PC-9 (cell line): Measurements from ENCODE around the gene IL1R2.

ENCODE experiments used
- CTCF ChIP-seq: fragments of 200-600 bp; sonication (generic); conservative IDR thresholded peaks from 2 replicates; pipeline ENCODE4 v1.6.1; 2017; ENCODE audit warnings: mixed run types, antibody characterized with exemption, mild to moderate bottlenecking, moderate library complexity
- EZH2 ChIP-seq: fragments of 200-600 bp; sonication (generic); IDR thresholded peaks from 2 replicates; pipeline ENCODE4 v1.8.0; 2017; ENCODE audit warnings: antibody characterized with exemption, low read depth

GRCh38 chr2:102069311-102069974, 77.7 kb downstream of the IL1R2 start:
- no peak for TF ChIP-seq CTCF
- no peak for TF ChIP-seq EZH2
